HUDEP-2 (cell line): Measurements from ENCODE around the gene BATF3.

Experiments
- DNase-seq, 76 experiments: peaks; one replicate each; lab custom pipeline; 2025; ENCODE audit not compliant: unreplicated experiment in 76 of 76; lab: John Stamatoyannopoulos, UW

The BATF3 gene

GRCh38 chr1:212686069-212686468 lies 13.6 kb downstream of the BATF3 start:
- DNase-seq: no peak

GRCh38 chr1:212685429-212685828 lies 14.2 kb downstream of the BATF3 start:
- no peak for DNase-seq

- DNase-seq: no peak
These were observed 15.0 kb downstream of the BATF3 start for GRCh38 chr1:212684521-212685090.

- DNase-seq: no peak
These were observed 15.6 kb downstream of the BATF3 start for GRCh38 chr1:212684076-212684475.

GRCh38 chr1:212683357-212683722 lies 16.3 kb downstream of the BATF3 start:
- DNase-seq: no peak

- DNase-seq: no peak
These were observed 18.8 kb downstream of the BATF3 start for GRCh38 chr1:212680680-212681389.

- DNase-seq: no peak
These were observed 20.9 kb downstream of the BATF3 start for GRCh38 chr1:212678456-212679410.

GRCh38 chr1:212677573-212677972 lies 22.1 kb downstream of the BATF3 start:
- DNase-seq: no peak

- DNase-seq: no peak
These were observed 22.5 kb downstream of the BATF3 start for GRCh38 chr1:212677136-212677535.

- DNase-seq: no peak
These were observed 24.0 kb downstream of the BATF3 start for GRCh38 chr1:212675675-212676074.

GRCh38 chr1:212674872-212675271 lies 24.8 kb downstream of the BATF3 start:
- no peak for DNase-seq

- no peak for DNase-seq
These were observed 28.2 kb downstream of the BATF3 start for GRCh38 chr1:212671342-212672031.

- DNase-seq: no peak
These were observed 28.8 kb downstream of the BATF3 start for GRCh38 chr1:212670882-212671281.

- DNase-seq: no peak
These were observed 29.3 kb downstream of the BATF3 start for GRCh38 chr1:212670301-212670700.

- no peak for DNase-seq
These were observed 30.0 kb downstream of the BATF3 start for GRCh38 chr1:212669600-212669999.

- peak in 4 of 76 experiments; percentile 3 to 13 (median 5) for DNase-seq
These were observed 30.5 kb downstream of the BATF3 start for GRCh38 chr1:212669102-212669501.

GRCh38 chr1:212668477-212668876 lies 31.2 kb downstream of the BATF3 start:
- no peak for DNase-seq

- no peak for DNase-seq
These were observed 32.2 kb downstream of the BATF3 start for GRCh38 chr1:212667223-212668139.

- DNase-seq: no peak
These were observed 33.4 kb downstream of the BATF3 start for GRCh38 chr1:212666116-212666775.
